Measurements from ENCODE around the gene GLE1.

DNA sequence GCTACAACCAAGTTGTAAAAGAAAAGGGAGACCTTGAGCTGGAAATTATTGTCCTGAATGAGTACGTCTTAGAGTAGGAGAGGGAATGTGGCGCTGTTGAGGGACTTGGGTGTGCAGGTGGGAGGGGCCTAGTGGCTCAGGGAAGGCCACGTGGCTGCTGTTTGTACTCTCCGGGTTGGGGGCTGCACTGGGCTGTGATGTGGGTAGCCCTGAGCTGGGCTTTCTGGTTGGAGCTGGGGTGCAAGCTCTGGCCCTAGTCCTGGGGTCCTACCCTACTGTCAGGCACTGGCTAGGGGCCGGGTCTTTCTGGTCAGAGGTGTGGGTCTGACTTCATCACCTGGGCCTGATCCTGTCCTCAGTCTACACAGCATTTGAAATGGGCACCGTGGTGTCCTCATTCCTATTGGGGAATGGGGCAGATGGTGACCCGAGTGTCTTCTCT lies 19.1 kb upstream of the GLE1 start:
- TF ChIP-seq, protein P1, sequence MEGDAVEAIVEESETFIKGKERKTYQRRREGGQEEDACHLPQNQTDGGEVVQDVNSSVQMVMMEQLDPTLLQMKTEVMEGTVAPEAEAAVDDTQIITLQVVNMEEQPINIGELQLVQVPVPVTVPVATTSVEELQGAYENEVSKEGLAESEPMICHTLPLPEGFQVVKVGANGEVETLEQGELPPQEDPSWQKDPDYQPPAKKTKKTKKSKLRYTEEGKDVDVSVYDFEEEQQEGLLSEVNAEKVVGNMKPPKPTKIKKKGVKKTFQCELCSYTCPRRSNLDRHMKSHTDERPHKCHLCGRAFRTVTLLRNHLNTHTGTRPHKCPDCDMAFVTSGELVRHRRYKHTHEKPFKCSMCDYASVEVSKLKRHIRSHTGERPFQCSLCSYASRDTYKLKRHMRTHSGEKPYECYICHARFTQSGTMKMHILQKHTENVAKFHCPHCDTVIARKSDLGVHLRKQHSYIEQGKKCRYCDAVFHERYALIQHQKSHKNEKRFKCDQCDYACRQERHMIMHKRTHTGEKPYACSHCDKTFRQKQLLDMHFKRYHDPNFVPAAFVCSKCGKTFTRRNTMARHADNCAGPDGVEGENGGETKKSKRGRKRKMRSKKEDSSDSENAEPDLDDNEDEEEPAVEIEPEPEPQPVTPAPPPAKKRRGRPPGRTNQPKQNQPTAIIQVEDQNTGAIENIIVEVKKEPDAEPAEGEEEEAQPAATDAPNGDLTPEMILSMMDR (IDR thresholded peaks at IDR 0.05; ENCODE audit: low read depth, low read length), result no peak
- TF ChIP-seq POLR2A (IDR thresholded peaks at IDR 0.05; ENCODE audit: extremely low read depth, insufficient read length), result no peak
